HG03457 (cell line): Measurements from ENCODE around the gene KRT7.
"Not testable (repeated sequence)": the region's sequence is repeated elsewhere in the genome, so short reads cannot be mapped to it uniquely, and the experiment has no call there.

Experiments used
- ATAC-seq: cut with Tn5 transposase; IDR thresholded peaks from one replicate; pipeline ENCODE4 v1.9.1; 2021; ENCODE audit warnings: moderate number of reproducible peaks; ENCODE audit not compliant: unreplicated experiment

The KRT7 gene

DNA sequence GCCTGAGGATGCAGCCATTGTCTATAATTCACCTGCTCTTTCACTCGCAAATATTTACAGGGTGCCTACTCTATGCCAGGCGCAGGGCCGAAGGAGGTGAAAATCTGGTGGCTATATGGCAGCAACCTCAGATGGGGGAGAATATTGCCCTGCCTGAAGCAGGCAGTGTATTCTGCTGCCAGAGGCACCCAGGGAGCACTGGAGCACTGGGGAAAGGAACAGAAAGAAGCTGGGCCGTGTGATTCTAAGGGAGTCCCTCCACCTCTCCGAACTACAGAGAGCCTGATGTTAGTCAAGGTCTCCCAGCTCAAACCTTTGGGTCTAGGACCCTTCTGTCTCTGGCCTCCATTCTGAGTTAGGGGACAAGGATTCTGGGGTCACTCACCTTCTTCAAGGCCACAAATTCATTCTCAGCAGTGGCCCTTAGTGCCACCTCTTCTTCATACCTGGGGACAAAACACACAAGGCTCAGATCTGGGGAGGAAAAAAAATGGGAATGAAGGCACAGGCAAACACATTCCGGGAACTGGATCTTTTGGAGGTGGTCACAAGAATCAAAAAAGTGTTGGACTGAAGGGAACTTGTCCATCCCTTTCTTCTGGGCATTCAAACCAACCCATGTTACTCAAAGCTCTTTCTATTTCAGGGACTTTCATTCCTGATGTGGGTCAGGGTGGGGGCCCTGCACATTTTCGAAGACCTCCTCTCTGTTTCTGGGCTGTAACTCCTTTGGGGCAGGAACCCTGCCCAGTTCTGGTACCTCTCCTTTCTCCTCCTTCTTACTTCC, 22.1 kb downstream of the KRT7 start:
- no peak for ATAC-seq

DNA sequence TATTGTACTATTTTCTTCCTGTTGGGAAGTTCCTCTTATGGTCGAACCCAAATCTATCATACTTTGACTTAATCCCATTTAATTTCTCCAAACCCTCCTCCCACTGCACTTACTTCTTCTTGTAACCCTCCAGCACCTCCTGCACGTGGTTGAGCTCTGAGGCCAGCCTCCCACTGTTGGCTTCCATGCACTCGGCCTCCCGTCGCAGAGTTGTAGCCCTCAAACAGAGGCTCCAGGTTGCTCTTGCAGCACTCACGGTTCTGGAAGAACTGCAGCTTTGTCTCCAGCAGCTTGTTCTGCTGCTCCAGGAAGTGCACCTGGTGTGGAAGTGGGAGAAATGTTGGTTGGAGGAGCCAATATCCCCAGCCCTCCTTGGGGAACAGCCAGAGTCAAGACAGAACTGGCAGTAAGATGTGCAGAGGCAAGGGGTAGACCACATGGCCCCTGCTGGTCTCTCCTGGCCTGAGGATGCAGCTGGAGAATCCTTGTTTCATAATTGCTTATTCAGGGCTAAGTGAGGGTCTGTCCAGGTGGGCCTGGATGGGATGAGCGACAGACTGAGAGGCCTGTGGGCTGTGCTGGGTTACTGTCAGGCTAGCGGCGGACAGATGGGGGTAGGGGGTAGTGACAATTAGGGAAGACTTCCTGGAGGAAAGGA, 23.0 kb downstream of the KRT7 start:
- ATAC-seq = no peak

DNA sequence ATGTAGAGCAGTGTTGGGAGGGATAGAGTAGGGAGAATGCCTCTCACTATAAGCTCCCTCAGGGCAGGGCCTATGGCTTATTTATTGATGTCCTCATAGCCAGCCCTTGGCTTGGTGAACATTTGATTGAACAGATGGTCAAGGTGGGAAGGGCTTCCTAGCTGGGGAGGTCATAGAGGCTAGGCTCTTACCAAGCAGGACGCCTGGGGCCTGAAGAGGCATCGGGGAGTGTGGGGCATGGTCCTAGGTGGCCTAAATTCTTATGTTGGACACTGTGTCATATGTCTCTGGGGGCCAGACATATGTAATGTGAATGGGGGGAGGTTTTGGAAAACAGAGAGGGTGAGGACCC, 23.5 kb downstream of the KRT7 start:
- no peak for ATAC-seq

DNA sequence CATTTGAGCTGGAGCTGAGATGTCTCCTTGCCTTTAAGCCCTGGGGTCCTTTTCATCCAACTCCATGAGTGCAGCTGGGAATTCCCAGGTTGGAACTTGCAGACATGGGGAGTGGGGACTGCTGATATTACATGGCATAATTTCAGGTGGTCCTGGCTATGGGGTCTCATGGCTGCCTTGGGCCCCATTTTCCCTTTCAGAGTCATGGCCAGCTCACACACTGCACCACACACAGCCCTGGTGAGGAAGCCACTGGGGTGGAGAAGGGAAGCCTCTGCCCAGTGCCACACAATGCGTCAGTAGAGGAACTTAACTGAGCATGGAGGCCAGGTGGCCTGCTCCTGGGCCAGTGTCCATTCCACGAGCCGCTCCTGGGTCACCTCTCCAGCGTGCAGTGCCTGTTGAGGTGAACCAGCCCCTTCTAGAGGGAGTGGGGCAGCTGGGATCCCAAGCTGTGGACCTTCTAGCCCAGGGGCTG, 24.1 kb downstream of the KRT7 start:
- ATAC-seq = no peak

DNA sequence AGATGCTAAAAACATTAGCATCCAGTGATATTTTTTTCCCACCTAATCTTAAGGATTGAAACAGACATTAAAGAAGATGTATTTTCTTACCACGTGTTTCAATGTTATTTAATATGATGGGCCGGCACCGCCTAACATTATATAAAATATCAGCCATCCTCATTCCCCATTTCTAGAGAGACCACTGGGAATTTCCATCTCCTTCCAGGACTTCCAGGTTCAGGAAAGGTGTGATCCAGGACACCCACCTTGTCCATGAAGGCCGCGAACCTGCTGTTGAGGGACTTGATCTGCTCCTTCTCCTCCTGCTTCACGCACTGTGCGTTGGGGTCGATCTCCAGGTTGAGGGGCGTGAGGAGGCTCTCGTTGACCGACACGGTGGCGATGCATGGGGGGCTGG, 24.9 kb downstream of the KRT7 start:
- not testable (repeated sequence) for ATAC-seq

DNA sequence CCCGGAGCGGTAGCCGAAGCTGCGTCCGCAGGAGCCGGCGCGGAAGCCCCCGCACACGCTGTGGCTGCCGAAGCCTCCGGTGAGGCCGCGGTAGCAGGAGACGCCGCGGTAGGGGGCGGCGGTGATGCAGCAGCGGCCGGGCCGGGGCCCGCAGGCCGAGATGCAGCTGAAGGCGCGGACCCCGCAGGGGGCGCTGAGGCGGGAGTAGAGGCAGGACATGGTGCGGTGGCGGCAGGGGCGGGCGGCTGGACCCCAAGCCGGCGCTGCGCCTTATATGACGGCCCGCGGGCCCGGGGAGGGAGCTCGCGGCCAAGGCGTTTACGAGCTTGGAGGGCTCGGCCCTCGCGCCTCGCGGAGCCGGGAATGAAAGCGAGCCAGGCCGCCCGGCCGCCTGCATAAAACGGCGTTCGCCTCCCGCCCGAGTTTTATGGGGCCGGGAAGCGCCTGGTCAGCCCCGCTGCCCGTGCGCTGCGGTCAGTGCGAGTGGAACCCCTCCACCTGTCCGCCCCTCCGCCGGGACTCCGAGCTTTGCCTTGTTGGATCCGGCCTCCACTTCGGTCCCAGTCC, 25.4 kb downstream of the KRT7 start:
- no peak for ATAC-seq

DNA sequence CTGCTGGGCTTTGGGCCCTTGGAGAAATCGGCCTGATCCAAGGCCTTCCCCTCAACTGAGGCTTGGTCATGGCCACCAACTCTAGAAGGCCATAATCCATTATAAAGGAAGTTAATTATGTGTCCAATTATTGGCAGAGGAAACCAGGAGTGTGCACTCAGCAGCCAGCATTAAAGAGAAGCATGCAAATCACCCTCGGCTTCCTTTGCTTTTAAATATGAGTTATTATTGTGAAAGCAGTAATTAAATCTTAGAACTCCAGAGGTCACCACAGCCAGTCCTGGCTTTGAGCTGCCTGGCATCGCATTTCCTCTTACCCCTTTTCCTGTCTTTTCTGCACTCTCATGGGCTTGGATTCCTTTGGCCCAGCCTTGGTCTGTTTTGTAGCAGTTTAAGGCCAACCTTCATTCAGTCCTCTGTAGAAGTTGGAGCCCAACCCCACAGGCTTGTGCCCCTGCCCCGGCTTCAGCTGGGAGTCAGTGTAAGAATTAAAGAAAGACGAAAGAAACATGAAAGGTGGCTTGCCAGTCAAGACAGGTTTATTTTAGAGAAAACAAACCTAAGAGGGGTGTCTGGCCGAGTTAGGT, 26.7 kb downstream of the KRT7 start:
- ATAC-seq = no peak

DNA sequence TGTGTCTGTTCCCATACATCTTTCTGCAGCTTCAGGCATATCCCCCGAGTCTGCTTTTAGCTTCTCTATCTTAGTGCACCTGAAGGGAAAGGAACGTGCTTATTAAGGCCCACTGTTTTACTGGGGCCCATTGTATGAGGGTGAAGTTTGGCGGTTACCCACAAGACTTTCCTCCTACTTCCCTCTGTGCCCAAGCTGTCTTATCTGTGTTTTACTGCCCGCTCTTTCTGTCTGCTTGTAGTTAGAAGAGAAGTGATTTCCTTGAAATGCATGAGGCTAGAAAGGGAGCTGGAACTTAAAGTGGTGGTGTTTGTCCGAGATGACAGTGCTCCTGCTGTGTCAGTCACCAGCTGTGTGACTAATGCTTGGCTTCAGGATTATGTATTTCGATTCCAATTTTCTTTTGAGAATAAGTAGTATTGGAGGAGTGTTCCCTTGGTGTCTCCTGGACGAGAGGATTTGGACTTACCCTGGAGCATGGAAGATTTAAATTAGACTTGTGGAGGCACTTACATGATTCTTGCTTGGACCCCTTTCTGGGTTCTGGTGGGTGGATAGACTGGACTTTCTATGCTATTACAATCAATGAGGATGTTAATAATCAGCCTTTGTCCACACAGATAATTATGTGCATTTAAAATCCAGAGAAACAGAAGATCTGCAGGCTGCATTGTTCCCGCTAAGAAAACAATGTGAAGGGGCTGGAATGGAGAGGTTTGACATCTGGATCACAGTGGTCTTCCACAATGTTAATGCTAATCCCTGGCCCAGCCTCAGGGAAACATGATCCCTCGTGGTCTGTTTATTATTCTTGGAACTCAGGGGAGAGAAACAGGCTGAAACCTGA, 27.5 kb downstream of the KRT7 start:
- no peak for ATAC-seq

DNA sequence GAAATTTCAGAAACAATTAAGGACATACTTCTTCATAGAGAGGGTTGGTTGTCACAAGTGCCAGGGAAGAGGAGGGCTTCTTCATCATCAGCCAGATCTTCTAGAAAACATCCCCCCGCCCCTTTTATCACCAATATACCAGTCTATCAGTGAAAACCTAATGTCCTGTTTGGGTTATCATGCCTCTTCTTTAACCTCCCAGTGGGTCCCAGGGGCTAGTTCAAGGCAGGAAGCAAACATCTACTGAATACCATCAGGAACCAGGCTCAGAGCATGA, 28.1 kb downstream of the KRT7 start:
- ATAC-seq = no peak

DNA sequence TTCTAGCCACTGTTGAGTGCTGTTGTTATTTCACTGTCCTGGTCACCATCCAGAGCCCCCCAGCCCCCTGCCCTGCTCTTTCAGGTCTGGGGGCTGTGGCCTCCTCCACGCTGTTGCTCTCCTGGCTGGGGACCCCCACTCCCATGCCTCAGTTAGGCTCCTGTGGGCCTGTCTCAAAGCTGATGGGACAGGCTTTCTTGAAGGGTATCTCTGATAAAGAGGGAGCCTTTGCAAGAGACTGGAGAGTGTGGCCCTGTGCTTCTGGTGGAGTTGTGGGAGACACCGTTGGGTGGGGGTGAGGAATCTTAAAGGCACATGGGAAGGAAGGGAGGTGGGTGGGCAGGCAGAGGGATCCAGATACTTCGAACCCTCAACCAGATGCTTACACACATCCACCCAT, 29.2 kb downstream of the KRT7 start:
- no peak for ATAC-seq

DNA sequence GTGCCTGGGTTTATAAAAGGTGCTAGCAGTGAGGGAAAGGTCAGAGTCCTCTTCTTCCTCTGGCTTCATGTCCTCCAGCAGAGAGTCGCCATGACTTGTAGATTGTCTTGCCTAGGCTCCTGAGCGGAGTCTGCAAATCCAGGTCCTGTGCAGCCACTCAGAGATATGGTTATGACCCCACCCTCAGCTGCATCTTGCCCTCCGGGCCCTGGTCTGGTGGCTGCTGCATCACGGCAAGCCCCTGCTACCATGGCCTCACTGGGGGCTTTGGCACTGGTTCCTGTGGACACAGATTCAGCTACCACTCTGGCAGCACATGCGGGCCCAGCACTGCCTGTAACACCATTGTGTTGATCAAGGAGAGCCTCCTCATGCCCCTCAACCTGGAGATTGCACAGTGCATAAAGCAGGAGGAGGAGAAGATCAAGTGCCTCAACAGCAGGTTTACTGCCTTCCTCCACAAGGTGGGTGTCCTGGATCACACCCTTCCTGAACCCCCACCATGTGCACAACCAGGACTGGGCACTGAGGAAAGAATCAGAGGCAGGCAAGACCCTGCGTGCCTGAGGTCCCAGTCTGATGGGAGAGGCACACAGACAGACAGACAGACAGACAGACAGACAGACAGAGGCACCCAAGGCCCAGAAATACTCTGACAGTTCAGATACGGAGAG, 30.9 kb downstream of the KRT7 start:
- no peak for ATAC-seq

DNA sequence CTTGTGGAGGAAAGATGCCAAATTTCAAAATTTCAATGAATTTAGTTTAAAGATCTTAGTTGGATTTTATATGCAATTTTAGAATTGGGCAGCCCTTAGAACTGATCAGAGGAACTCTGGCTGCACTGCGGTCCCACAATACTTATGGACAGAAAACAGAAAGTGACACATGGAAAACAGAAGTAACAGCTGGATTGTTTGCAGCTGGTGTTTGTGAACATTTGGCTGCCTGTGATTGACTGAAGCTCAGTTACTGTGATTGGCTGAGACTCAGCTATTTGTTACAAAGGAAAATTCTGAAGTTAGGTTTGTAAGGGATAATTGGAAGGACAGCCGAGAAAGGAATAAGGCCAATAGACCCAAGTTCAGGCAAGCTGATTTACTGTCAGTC, 31.4 kb downstream of the KRT7 start:
- ATAC-seq = no peak

DNA sequence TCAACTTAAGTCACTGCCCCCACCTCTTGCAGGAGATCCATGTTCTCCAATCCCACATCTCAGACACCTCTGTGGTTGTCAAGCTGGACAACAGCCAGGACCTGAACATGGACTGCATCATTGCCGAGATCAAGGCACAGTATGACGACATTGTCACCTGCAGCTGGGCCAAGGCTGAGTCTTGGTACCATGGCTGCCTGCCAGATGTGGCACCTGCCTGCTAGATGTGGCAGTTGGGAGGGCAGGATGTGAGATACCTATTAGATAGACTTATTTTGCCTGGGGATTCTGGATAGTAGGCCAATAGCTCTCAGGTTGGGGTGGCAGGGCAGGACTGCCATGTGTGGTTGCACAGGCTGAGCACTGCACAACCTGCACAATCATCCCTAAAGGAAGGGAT, 33.5 kb downstream of the KRT7 start:
- ATAC-seq = no peak

DNA sequence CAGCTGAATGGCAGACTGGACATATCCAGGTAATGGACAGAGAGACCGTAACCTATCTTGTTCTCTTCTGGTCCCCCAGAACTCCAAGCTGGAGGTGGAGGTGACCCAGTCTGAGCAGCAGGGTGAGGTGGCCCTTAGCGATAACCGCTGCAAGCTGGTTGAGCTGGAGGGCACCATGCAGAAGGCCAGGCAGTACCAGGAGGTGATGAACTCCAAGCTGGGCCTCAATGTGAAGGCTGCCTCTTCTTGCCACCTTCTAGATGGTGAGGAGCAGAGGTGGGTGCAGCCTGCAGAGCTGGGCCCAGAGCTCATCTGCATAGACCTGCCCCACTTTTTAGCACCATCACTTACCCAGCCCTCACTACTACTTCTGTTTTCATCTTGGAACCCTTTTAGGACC, 34.2 kb downstream of the KRT7 start:
- no peak for ATAC-seq

DNA sequence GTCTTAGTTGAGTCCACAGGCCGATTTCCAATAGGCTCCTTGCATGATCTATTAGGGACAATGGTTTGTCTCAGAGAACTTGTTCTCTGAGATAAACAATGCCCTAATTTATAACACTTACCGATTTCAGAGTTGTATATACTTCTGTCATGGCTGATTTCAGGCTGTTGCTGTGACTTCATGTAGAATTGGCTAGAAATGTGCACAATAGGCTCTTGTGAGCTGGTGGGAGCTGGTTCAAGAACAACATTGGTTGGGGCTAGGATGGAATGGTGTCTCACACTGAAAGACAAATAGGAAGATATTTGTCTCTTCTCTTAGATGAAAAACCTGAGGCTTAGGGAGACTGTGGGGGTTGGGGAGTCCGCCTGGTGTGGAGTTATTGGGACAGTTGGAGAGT, 34.7 kb downstream of the KRT7 start:
- ATAC-seq = no peak

DNA sequence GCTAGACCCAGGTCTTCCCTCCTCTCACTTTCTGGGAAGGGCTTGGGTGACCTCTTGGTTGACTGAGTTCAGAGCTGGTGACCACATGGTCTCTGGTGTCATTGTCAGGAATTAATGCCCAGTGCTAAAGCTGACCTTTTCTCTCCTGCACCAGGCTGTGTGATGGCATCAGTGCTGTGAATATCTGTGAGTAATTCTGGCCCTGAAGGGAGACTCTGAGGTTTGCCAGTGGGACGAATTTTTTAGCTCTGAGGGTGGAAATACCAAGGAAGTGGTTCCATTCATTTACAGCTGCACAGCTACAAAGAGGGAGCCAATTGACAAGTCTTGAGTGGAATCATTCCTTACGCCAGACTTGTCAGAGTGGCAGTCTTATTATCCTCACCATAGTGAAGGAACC, 35.2 kb downstream of the KRT7 start:
- ATAC-seq = no peak

DNA sequence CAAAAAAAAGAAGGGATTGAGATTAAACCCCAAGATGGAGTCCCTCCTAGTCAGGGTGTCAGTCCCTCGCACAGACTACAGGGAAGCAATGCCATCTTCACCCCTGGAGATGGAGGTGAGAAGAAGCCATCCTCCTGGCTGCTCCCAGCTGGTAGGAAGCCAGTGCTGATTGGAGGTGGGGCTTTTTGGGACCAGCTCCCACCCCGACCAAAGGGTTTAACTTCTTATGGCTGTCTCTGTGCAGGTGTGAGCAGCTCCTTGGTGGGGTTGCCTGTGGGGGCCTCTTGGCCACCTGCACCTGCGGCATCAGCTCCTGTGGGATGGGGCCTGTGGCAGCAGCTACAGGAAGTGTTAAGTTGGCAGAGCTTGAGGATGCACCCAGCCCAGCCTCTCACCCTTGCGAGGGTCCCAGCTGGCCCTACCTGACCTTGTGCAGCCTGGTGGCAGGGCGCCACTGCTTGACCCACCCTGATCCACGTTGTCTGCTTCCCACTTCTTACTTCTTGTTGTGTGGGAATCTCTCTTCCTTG, 37.6 kb downstream of the KRT7 start:
- ATAC-seq = no peak

DNA sequence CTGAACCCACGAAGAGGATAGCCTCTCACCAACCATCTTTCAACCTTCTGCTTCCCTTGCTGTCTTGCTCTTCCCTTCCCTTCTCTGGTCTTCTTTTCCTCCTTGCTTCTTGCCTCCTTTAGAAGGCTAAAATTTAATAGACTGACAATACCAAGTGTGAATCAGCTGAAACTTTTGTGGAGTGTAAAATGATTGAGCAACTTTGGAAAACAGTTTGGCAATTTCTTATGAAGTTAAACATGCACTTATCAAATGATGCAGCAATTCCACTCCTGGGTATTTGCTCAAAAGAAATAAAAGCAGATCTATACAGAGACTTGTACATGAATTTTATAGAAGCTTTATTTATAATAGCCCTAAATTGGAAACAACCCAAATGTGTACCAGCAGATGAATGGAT, 38.1 kb downstream of the KRT7 start:
- ATAC-seq = no peak

DNA sequence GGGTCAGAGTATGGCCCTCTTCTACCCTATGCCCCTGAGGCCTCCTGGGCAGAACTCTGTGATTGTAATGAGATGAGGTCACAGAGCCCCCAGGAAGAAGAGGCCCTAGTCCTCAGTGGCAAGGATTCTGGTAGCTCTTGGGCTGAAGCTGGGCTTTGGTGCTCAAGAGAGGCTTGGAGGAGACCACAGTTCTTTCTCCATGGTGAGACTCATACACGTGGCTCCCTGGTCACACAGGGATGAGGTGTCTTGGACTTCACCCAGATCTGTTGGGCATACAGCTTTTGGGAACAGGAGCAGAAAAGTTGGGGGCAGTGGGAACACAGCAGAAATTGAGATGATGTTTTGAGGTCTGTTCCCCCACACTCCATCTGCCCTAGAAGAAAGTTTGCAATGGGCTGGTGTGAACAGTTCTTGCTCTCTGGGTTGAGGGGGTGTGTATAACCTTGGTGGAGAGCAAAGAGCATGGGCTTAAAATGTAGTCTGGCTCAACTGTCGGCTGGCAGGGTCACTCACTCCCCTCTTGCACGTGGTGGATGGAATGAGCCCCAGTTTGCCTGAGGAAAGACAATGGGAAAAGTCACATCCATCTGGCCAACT, 41.6 kb downstream of the KRT7 start, which contains the start of gene KRT86:
KRT86 (plus strand) TSS at position 125 of the 600 bp plus-strand sequence. CDS start 27,272 bp downstream, outside the sequence.
- ATAC-seq = no peak

DNA sequence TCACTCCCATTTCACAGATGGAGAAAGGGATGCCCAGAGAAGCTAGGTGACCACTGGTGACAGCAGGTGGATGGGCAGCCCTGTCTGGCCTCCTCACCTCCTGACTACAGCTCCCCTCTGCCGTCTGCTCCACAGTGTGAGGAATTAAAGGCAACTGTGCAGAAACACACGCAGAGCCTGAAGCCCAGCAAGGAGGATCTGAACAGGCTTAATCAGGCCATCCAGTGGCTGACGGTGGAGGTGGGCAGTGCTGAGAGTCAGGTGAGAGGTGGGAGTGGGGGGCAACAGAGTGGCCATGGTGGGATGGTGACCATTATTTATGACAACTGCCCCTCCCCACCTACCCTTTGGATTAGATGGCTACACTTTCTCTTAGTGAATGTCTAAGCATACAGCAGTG, 42.6 kb downstream of the KRT7 start:
- no peak for ATAC-seq
